Activated naive CD8-positive, alpha-beta T cell treated with anti-CD3 and anti-CD28 coated beads, Interleukin-2, amount 50 U/mL, for 24 hours (primary cell): Measurements from ENCODE around the gene LRG1.
A peak's percentile ranks its signal among the peaks of the same experiment; 100 is the strongest.

Experiments
- ATAC-seq: fragments of 150-1000 bp; cut with Tn5 transposase; one replicate; pipeline ENCODE4 v1.10.0; 2021
- DNase-seq: peaks from one replicate; pipeline ENCODE4 v3.0.0; 2021
- H3K27ac Mint-ChIP-seq: one replicate; pipeline ENCODE4 v1.8.0; 2021; ENCODE audit warnings: mild to moderate bottlenecking, mixed read lengths
- H3K27me3 Mint-ChIP-seq: one replicate; pipeline ENCODE4 v1.8.0; 2021; ENCODE audit warnings: mixed read lengths
- H3K36me3 Mint-ChIP-seq: one replicate; pipeline ENCODE4 v1.8.0; 2021; ENCODE audit warnings: low read depth, mixed read lengths
- H3K4me1 Mint-ChIP-seq: one replicate; pipeline ENCODE4 v1.8.0; 2021; ENCODE audit warnings: mixed read lengths
- H3K4me3 Mint-ChIP-seq: one replicate; pipeline ENCODE4 v1.8.0; 2021; ENCODE audit warnings: mild to moderate bottlenecking, moderate library complexity, mixed read lengths
- H3K9me3 Mint-ChIP-seq: one replicate; pipeline ENCODE4 v1.8.0; 2021; ENCODE audit warnings: mixed read lengths

LRG1 gene

DNA sequence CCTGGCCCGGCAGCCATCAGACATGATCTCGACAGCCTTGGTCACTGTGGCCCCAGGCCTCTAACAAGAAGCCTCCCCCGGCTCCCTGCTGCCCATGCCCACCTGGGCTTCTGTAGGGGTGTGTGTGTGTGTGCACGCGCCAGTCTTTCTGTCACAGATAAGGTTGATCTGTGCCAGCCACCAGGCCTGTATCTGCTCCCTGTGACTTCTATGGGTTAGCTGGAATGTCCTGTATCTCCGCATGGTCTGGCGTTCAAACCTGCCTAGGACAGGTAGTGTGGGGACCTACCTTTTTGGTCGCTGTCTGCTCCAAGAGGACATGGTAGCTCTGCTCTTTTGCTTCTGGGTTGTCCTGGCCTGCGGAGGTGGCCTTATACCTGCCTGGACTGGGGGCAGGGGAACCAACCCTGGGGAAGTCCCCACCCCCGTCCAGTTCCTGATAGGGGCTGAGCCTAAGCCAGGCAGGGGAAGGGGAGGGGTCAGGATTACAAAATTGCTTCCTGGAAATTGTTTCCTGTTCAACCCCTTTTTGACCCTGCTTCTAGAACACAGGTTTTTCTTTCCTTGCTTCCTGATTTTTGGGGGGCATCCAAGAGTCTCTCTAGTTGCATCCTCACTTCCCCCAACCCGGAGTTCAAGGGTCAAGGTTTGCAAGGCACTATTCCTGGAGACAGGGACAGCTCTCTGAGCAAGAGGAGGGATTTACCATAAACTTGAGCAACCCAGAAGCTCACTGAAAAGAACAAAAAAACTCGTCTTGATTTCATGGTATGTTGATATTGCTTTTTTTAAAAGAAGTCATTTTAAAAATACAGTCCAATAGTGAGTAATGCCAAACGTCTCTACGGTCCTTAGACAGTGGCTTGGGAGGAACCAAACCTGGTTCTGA lies at the start of gene LRG1:
LRG1 (minus strand) TSS at position 344 of the 889 bp plus-strand sequence; CDS start at position 321, 23 bp downstream.
- DNase-seq (peak; percentile 22), ATAC-seq (no peak)
- Mint-ChIP-seq H3K27ac (no peak within 1 kb of the TSS), H3K4me1 (peaks cover 16% of the 10 kb centered on the region), H3K27me3 (peaks cover 7% of the 10 kb centered on the region), H3K36me3 (no peaks in the 10 kb centered on the region), H3K9me3 (no peaks in the 10 kb centered on the region), H3K4me3 (no peak within 1 kb of the TSS)

DNA sequence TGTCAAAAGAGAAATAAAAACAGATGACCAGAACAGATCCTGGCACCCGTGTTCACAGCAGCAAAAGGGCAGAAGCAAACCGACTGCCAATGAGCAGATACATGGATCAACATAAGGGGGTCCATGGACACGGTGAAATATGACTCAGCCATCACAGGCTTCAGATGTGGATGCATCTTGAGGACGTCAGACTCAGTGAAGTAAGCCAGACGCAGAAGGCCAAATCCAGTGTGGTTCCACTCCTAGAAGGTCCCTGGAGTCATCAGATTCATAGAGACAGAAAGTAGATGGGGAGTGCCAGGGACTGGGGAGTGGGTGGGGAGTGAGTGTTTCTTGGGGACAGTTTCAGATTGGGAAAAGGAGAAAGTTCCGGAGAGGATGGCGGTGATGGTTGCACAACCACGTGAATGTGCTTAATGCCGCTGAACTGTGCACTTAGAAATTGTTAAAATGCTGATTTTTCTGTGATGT lies 48.5 kb upstream of the LRG1 start:
- Mint-ChIP-seq H3K9me3 (no peaks in the 10 kb centered on the region), H3K4me3 (no peak overlapping the region), H3K27ac (no peak overlapping the region), H3K27me3 (peaks cover 41% of the 10 kb centered on the region), H3K4me1 (peaks cover 2% of the 10 kb centered on the region), H3K36me3 (no peaks in the 10 kb centered on the region)
- DNase-seq (no peak), ATAC-seq (no peak)

DNA sequence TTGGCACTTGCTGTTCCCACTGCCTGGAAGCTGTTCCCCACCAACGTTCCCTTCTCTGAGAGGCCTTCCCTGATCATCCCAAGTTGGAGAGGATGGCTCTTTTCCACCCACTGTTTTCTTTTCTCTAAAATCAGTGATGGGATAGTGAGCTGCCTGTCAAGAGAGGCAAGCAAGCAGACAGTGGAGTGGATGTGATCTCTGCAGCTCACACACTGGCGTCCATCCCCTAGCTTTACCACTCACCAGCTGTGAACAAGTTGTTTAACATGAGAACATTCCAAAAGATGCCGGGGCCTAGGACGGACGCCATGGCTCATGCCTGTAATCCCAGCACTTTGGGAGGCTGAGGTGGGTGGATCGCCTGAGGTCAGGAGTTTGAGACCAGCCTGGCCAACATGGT lies 47.7 kb upstream of the LRG1 start:
- Mint-ChIP-seq H3K36me3 (no peaks in the 10 kb centered on the region), H3K27ac (no peak overlapping the region), H3K27me3 (peaks cover 40% of the 10 kb centered on the region), H3K9me3 (no peaks in the 10 kb centered on the region), H3K4me1 (peaks cover 2% of the 10 kb centered on the region), H3K4me3 (no peak overlapping the region)
- DNase-seq (no peak), ATAC-seq (no peak)

DNA sequence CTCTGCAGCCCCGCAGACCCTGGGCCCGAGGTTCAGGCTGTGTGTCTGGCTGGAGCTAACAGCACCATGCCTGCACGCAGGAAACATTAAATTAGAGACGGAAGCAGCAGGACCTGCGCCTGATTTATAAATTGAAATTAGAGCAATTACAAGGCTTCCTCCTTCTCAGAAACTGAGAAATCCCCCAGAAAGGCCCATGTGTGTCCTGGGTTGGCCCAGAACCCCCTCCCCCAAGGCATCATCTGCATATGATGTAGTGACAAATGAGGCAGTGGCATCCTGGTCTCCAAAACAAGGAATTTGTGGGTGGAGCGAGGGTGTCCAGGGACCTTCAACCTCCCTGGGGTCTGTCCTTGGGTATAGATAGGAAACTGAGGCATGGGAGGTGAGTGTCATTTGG lies 46.9 kb upstream of the LRG1 start:
- ATAC-seq (no peak), DNase-seq (no peak)
- peaks cover 8% of the 10 kb centered on the region for H3K4me1 Mint-ChIP-seq
- peaks cover 45% of the 10 kb centered on the region for H3K27me3 Mint-ChIP-seq
- H3K27ac Mint-ChIP-seq: no peak overlapping the region
- no peaks in the 10 kb centered on the region for H3K9me3 Mint-ChIP-seq
- no peaks in the 10 kb centered on the region for H3K36me3 Mint-ChIP-seq
- H3K4me3 Mint-ChIP-seq: no peak overlapping the region

DNA sequence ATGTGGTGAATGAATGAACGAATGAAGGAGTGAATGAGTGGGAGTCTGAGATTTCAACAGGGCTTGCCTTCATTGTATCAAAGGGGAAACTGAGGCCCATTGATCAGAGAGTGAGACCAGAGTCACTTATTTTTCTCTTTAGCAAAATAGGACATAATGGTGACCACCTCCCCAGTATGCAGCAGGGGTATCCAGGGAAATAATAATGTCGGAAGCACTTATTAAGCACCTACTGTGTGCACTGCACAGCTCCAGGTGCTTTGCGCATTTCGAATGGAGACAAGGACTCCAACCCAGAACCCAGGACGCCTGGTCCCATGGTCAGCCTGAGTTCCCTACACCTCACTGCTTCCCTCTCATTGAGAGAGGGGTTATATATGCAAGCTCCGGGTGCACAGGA lies 46.4 kb upstream of the LRG1 start:
- DNase-seq (no peak), ATAC-seq (no peak)
- Mint-ChIP-seq H3K4me1 (peaks cover 8% of the 10 kb centered on the region), H3K9me3 (no peaks in the 10 kb centered on the region), H3K27ac (no peak overlapping the region), H3K4me3 (no peak overlapping the region), H3K36me3 (no peaks in the 10 kb centered on the region), H3K27me3 (peaks cover 41% of the 10 kb centered on the region)

DNA sequence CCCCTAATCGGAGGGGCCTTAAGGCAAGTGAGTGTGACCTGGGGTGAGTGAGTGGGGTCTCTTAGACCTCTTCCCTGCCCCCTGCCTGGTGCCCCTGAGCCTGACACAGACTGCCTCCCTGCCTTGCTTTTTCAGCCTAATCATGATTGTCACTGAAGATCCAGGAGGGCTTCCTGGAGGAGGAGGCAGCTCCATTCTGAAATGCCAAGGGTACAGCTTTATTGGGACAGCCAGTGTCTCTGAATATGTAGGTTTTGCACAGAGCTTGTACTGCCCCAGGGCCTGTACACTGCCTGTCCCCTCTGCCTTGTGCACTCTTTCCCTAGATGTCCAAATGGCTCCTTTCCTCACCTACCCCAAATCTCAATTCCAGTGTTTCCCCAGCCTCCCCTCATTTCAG lies 45.7 kb upstream of the LRG1 start:
- ATAC-seq: no peak
- Mint-ChIP-seq H3K27ac (no peak overlapping the region), H3K36me3 (no peaks in the 10 kb centered on the region), H3K27me3 (peaks cover 42% of the 10 kb centered on the region), H3K4me1 (peaks cover 8% of the 10 kb centered on the region), H3K9me3 (no peaks in the 10 kb centered on the region), H3K4me3 (no peak overlapping the region)
- DNase-seq: no peak

- H3K27ac Mint-ChIP-seq: no peak overlapping the region
- DNase-seq (no peak), ATAC-seq (no peak)
- peaks cover 8% of the 10 kb centered on the region for H3K4me1 Mint-ChIP-seq
- no peaks in the 10 kb centered on the region for H3K36me3 Mint-ChIP-seq
- H3K4me3 Mint-ChIP-seq: no peak overlapping the region
- peaks cover 44% of the 10 kb centered on the region for H3K27me3 Mint-ChIP-seq
- no peaks in the 10 kb centered on the region for H3K9me3 Mint-ChIP-seq
Observed at GRCh38 chr19:4584670-4585460, 45.0 kb upstream of the LRG1 start.

DNA sequence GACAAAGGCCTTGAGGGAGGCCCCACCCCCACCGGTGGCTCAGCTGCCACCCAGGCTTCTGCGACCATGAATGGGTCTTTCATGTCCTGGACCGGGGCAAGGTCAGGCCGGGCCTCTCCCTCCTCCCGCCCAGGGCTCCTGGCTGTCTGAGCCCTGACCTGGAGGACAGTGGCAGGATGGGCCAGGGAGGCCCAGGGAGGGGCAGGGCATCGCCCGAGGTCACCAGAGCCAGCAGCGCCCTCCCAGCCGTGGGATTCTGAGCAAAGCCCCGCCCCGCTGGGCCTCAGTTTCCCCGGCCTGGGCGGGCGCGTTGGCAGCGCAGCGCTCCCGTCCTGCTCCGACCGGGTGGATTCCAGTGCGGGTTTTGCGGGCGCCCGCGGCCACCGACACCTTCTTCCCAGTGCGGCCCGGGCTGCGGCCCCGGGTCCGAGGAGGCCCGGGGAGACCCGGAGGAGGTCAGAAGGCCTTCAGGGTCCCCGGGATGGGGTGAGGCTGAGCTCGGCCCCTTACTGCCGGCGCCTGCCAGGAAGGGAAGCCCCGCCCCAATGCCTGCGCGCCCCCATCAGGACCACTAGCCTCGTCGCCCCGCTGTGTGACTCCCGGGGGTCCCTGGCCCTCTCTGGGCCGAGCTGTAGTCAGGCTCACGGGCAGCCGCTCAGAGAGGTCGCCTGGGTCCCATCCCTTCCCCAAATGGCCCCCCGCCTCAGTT lies 44.3 kb upstream of the LRG1 start:
- H3K4me1 Mint-ChIP-seq: peaks cover 8% of the 10 kb centered on the region
- ATAC-seq (no peak), DNase-seq (peak; percentile 64)
- no peak overlapping the region for H3K4me3 Mint-ChIP-seq
- no peak overlapping the region for H3K27ac Mint-ChIP-seq
- no peaks in the 10 kb centered on the region for H3K9me3 Mint-ChIP-seq
- peaks cover 52% of the 10 kb centered on the region for H3K27me3 Mint-ChIP-seq
- H3K36me3 Mint-ChIP-seq: no peaks in the 10 kb centered on the region

DNA sequence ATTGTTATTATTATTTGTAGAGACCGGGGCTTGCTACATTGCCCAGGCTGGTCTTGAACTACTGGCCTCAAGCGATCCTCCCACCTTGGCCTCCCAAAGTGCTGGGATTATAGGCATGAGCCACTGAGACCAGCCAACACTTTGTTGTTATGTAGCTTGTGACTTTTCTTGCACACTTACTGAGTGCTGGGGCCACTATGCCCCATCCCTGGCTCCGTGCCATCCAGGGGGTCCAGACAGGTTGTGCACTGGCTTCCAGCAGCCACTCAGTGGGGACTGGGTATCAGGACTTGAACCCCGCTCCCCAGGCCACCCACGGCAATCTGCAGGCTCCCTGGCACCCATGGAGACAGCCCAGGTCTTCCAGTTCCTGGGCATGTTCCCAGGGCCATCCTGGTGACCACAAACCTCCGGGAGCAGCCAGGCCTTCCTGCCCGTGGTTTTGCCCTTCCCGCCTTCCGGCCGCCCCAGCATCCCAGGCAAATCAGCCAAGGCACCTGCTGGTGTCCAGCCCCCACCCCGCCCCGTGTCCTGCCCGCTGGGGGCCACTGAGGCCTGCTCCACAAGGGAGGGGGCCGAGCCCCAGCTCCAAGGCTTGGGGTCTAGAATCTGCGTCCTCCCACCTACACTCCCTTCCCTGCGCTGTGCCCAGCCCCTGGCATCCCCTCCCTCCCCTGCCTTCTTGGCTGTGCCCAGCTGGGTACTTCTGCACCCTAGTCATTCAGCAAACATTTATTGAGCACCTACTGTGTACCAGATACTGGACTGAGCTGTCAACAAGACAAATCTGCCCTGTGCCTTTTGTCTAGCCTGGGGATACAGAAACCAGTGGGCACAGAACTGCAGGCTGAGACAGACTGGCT lies 43.4 kb upstream of the LRG1 start:
- H3K9me3 Mint-ChIP-seq: no peaks in the 10 kb centered on the region
- no peaks in the 10 kb centered on the region for H3K36me3 Mint-ChIP-seq
- peaks cover 56% of the 10 kb centered on the region for H3K27me3 Mint-ChIP-seq
- no peak overlapping the region for H3K27ac Mint-ChIP-seq
- ATAC-seq (no peak), DNase-seq (no peak)
- H3K4me3 Mint-ChIP-seq: no peak overlapping the region
- peaks cover 8% of the 10 kb centered on the region for H3K4me1 Mint-ChIP-seq

DNA sequence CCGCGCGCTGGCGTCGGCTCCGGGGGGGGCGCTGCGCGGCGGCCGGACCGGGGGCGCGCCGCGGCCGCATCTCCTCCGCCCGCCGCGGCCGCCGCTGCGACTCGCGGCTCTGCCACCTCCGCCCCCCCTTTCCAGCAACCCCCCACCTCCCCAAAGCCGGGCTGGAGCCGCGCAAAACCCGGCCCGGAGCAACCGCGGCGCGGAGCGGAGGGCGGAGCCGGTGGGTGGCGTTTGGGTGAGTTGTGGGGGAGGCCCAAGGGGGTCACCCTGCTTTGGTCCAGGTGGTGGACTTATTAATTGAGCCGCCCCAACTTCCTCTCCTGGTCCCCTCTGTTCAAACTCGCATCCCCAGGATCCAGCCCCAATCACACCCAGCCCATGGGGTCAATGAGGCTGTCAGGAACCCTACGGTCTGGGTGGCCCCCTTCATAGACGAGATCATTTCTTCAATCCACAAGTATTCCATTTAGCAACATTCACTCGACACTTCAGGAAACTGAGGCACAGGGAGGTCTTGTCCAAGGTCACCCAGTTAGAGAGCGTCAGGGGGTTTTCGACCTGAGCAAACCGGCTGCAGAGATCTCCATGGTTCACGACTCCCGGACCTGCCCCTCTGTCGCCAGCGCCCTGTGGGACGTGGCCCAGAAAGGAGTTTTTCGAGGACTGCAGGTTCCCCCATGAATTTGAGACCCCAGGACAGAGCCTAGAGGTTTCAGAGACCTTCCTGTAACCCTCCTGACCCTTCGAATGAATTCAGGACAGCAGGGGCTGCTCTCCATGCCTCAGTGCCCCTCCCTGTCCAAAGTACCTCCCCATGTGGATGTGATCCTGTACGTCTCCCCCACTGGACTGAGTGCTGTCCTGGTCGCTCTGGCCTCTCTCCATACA lies 42.1 kb upstream of the LRG1 start:
- Mint-ChIP-seq H3K27ac (no peak overlapping the region), H3K4me3 (peak overlapping the region; percentile 42), H3K4me1 (peaks cover 8% of the 10 kb centered on the region), H3K27me3 (peaks cover 56% of the 10 kb centered on the region), H3K9me3 (no peaks in the 10 kb centered on the region), H3K36me3 (no peaks in the 10 kb centered on the region)
- ATAC-seq: no peak
- DNase-seq: peak; percentile 26

GRCh38 chr19:4580961-4581665 lies 41.3 kb upstream of the LRG1 start:
- peaks cover 61% of the 10 kb centered on the region for H3K27me3 Mint-ChIP-seq
- H3K36me3 Mint-ChIP-seq: no peaks in the 10 kb centered on the region
- no peak overlapping the region for H3K4me3 Mint-ChIP-seq
- ATAC-seq (no peak), DNase-seq (no peak)
- H3K27ac Mint-ChIP-seq: no peak overlapping the region
- peaks cover 10% of the 10 kb centered on the region for H3K4me1 Mint-ChIP-seq
- H3K9me3 Mint-ChIP-seq: no peaks in the 10 kb centered on the region

DNA sequence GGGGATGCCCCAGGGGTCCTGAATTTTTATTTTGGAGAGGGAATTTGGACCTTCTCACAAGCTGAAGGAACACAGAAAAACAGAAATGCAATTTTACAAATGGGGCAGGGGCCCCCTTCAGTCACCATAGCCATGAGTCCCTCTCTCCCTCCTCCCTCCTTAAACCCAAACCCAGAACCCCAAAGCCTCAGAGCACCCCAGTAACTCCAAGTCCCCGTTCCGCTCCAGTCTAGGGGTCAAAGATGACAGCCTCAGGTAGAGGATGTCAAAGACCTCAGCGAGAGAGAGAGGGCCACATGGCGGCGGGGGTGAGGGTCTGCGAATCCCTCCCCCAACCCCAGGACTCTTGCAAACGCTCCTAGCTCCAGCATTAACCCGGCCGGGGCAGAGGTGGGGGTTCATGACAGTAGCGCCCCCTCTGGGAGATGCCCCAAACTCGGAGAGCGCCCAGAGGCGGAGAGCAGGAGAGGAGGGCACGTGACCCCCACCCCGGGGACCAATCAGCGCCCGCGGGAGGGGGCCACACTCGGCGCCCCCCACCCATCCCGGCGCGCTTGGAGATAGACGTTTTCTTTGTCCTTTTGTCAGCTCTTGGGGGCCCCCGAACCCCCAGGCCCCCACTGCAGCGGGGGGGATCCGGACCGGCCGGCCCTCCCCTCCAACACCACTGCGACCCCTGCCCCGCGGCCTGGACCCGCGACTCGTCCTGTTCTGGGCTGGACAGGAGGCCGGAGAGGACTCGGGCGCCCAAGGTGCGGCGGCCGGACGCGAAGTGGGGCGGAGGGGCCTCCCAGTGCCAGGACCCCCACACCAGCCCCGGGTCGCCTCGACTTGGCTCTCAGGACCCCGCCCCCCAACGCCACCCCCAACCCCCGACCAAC lies 40.4 kb upstream of the LRG1 start:
- no peak overlapping the region for H3K4me3 Mint-ChIP-seq
- H3K9me3 Mint-ChIP-seq: no peaks in the 10 kb centered on the region
- H3K27me3 Mint-ChIP-seq: peaks cover 62% of the 10 kb centered on the region
- no peaks in the 10 kb centered on the region for H3K36me3 Mint-ChIP-seq
- DNase-seq: no peak
- peaks cover 18% of the 10 kb centered on the region for H3K4me1 Mint-ChIP-seq
- no peak overlapping the region for H3K27ac Mint-ChIP-seq
- ATAC-seq: no peak
